SK-N-DZ (cell line): Measurements from ENCODE around the gene SLC13A2. TPM values are rescaled to one million over a fixed set of nuclear protein-coding genes. Genes with fewer than 3 reads are reported as not detected.
A peak's percentile ranks its signal among the peaks of the same experiment; 100 is the strongest.
"Not testable (repeated sequence)": the region's sequence is repeated elsewhere in the genome, so short reads cannot be mapped to it uniquely, and the experiment has no call there.

Source experiments
- DNase-seq: peaks from one replicate; pipeline ENCODE4 v3.0.0-alpha.2; 2015; ENCODE audit warnings: low spot score
- polyA plus RNA-seq, 2 experiments: library from polyadenylated mRNA; depleted of rRNA; stranded (reverse); fragments of >200 nt; gene quantifications; 2 replicates each; pipeline ENCODE4 v1.2.3, GENCODE V29; 2014

SLC13A2 gene
- polyA plus RNA-seq (2014; cell fraction: cytosol; rRNA removed): not detected in 2 replicates
- not detected in 2 replicates for polyA plus RNA-seq (2014; cell fraction: nucleus; rRNA removed)

GRCh38 chr17:28473542-28473941 lies at the start of gene SLC13A2:
TSS of gene SLC13A2 (plus strand) at chr17:28473644. CDS start at chr17:28473713, 69 bp downstream.
- DNase-seq: no peak

- DNase-seq: no peak
Measured at GRCh38 chr17:28425206-28425605, 48.2 kb upstream of the SLC13A2 start.

- peak; percentile 54 for DNase-seq
Measured at GRCh38 chr17:28426081-28426519, 47.3 kb upstream of the SLC13A2 start.

- DNase-seq: no peak
Measured at GRCh38 chr17:28427371-28427770, 46.1 kb upstream of the SLC13A2 start.

GRCh38 chr17:28427982-28428381 lies 45.5 kb upstream of the SLC13A2 start:
- not testable (repeated sequence) for DNase-seq

GRCh38 chr17:28433721-28434120 lies 39.7 kb upstream of the SLC13A2 start:
- DNase-seq: no peak

GRCh38 chr17:28434326-28434725 lies 39.1 kb upstream of the SLC13A2 start:
- not testable (repeated sequence) for DNase-seq

GRCh38 chr17:28443901-28444638 lies 29.4 kb upstream of the SLC13A2 start:
- DNase-seq: no peak

- no peak for DNase-seq
Measured at GRCh38 chr17:28446716-28447395, 26.6 kb upstream of the SLC13A2 start.

- DNase-seq: no peak
Measured at GRCh38 chr17:28447396-28447760, 26.1 kb upstream of the SLC13A2 start.

GRCh38 chr17:28449859-28450258 lies 23.6 kb upstream of the SLC13A2 start:
- DNase-seq: no peak

GRCh38 chr17:28457890-28458289 lies 15.6 kb upstream of the SLC13A2 start:
- DNase-seq: no peak

GRCh38 chr17:28458881-28459280 lies 14.6 kb upstream of the SLC13A2 start:
- not testable (repeated sequence) for DNase-seq

GRCh38 chr17:28460901-28461300 lies 12.5 kb upstream of the SLC13A2 start:
- DNase-seq: no peak

GRCh38 chr17:28466001-28466400 lies 7.4 kb upstream of the SLC13A2 start:
- DNase-seq: no peak

- DNase-seq: no peak
Measured at GRCh38 chr17:28466521-28467048, 6.9 kb upstream of the SLC13A2 start.

- DNase-seq: no peak
Measured at GRCh38 chr17:28467456-28468025, 5.9 kb upstream of the SLC13A2 start.

GRCh38 chr17:28468033-28468735 lies 5.3 kb upstream of the SLC13A2 start:
- DNase-seq: not testable (repeated sequence)

GRCh38 chr17:28468781-28469180 lies 4.7 kb upstream of the SLC13A2 start:
- DNase-seq: no peak

GRCh38 chr17:28469376-28469775 lies 4.1 kb upstream of the SLC13A2 start:
- no peak for DNase-seq

- DNase-seq: no peak
Measured at GRCh38 chr17:28470266-28470913, 3.1 kb upstream of the SLC13A2 start.
